GM23338 (cell line): Measurements from ENCODE around the gene ANKS1B. TPM values are rescaled to one million over a fixed set of nuclear protein-coding genes. Genes with fewer than 3 reads are reported as not detected.

Experiments
- ATAC-seq: fragments of 200-7000 bp; cut with Tn5 transposase; 3 replicates; pipeline ENCODE4 v1.9.1; 2020
- DNase-seq: peaks from one replicate; pipeline ENCODE4 v3.0.0-alpha.2; 2015; ENCODE audit warnings: low spot score
- H2AFZ ChIP-seq: fragments of 200-600 bp; sonication (generic); 2 replicates; pipeline ENCODE4 v1.8.0; 2016; ENCODE audit warnings: antibody characterized with exemption, mild to moderate bottlenecking, moderate library complexity
- H3F3A ChIP-seq: fragments of 200-600 bp; sonication (generic); replicated peaks from 2 replicates; pipeline ENCODE4 v1.8.0; 2017; ENCODE audit warnings: antibody characterized with exemption, mixed run types, low read depth
- H3K27ac ChIP-seq: fragments of 200-600 bp; sonication (generic); 2 replicates; pipeline ENCODE4 v1.6.1; 2016; ENCODE audit warnings: low read depth
- H3K27me3 ChIP-seq: fragments of 200-600 bp; sonication (generic); 2 replicates; pipeline ENCODE4 v1.8.0; 2016; ENCODE audit warnings: mild to moderate bottlenecking, mixed run types, moderate library complexity; ENCODE audit not compliant: insufficient read depth
- H3K36me3 ChIP-seq: fragments of 200-600 bp; sonication (generic); 2 replicates; pipeline ENCODE4 v1.8.0; 2016; ENCODE audit warnings: mild to moderate bottlenecking; ENCODE audit not compliant: insufficient read depth
- H3K4me1 ChIP-seq: fragments of 200-600 bp; sonication (generic); 2 replicates; pipeline ENCODE4 v1.8.0; 2016; ENCODE audit warnings: mild to moderate bottlenecking, moderate library complexity; ENCODE audit not compliant: insufficient read depth
- H3K4me2 ChIP-seq: fragments of 200-600 bp; sonication (generic); 2 replicates; pipeline ENCODE4 v1.7.1; 2017; ENCODE audit warnings: mixed run types
- H3K4me3 ChIP-seq: fragments of 200-600 bp; sonication (generic); 2 replicates; pipeline ENCODE4 v1.6.1; 2016; ENCODE audit warnings: mixed run types
- H3K79me2 ChIP-seq: fragments of 200-600 bp; sonication (generic); replicated peaks from 2 replicates; pipeline ENCODE4 v1.8.0; 2017; ENCODE audit warnings: mild to moderate bottlenecking; ENCODE audit not compliant: insufficient read depth
- H3K9me2 ChIP-seq: fragments of 200-600 bp; sonication (generic); 2 replicates; pipeline ENCODE4 v1.8.0; 2017; ENCODE audit not compliant: insufficient read depth
- H4K20me1 ChIP-seq: fragments of 200-600 bp; sonication (generic); replicated peaks from 2 replicates; pipeline ENCODE4 v1.8.0; 2017; ENCODE audit warnings: mild to moderate bottlenecking; ENCODE audit not compliant: insufficient read depth
- H3K27ac Mint-ChIP-seq: 2 replicates; pipeline ENCODE4 v1.8.0; 2020; ENCODE audit warnings: inconsistent platforms, mild to moderate bottlenecking, moderate library complexity, mixed read lengths
- H3K27me3 Mint-ChIP-seq: 3 replicates; pipeline ENCODE4 v1.8.0; 2022; ENCODE audit warnings: low read depth, mild to moderate bottlenecking, moderate library complexity, mixed read lengths, inconsistent platforms; ENCODE audit not compliant: insufficient read depth, poor library complexity
- H3K36me3 Mint-ChIP-seq: 3 replicates; pipeline ENCODE4 v1.8.0; 2021; ENCODE audit warnings: low read depth, mild to moderate bottlenecking, inconsistent platforms, moderate library complexity, mixed read lengths
- H3K4me1 Mint-ChIP-seq: 3 replicates; pipeline ENCODE4 v1.8.0; 2020; ENCODE audit warnings: mild to moderate bottlenecking, inconsistent platforms, mixed read lengths
- H3K4me3 Mint-ChIP-seq: 3 replicates; pipeline ENCODE4 v1.8.0; 2021; ENCODE audit warnings: moderate library complexity, mild to moderate bottlenecking, inconsistent platforms, mixed read lengths
- H3K9me3 Mint-ChIP-seq: 3 replicates; pipeline ENCODE4 v1.8.0; 2020; ENCODE audit warnings: moderate library complexity, mild to moderate bottlenecking, inconsistent platforms, mixed read lengths
- CREB1 ChIP-seq: fragments of 250-450 bp; sonication (Bioruptor Pico); IDR thresholded peaks from 2 replicates; pipeline ENCODE4 v1.5.0; 2020; ENCODE audit warnings: low read depth, mild to moderate bottlenecking, moderate library complexity
- EZH2 ChIP-seq: fragments of 200-600 bp; sonication (generic); IDR thresholded peaks from one replicate; pipeline ENCODE4 v1.8.0; 2017; ENCODE audit warnings: antibody characterized with exemption, mild to moderate bottlenecking, low read depth; ENCODE audit not compliant: unreplicated experiment
- EZH2phosphoT487 ChIP-seq: fragments of 200-600 bp; sonication (generic); IDR thresholded peaks from one replicate; pipeline ENCODE4 v1.8.1; 2018; ENCODE audit warnings: antibody characterized with exemption; ENCODE audit not compliant: unreplicated experiment
- NANOG ChIP-seq: IDR thresholded peaks from 2 replicates; pipeline ENCODE4 v1.6.1; 2016; ENCODE audit warnings: antibody characterized with exemption, borderline replicate concordance
- POLR2AphosphoS5 ChIP-seq: IDR thresholded peaks from 2 replicates; pipeline ENCODE4 v1.6.1; 2016; ENCODE audit warnings: antibody characterized with exemption, low read depth
- ZNF114 ChIP-seq: fragments of 250-450 bp; sonication (Bioruptor Pico); IDR thresholded peaks from 2 replicates; pipeline ENCODE4 v1.5.0; 2020; ENCODE audit warnings: mild to moderate bottlenecking, moderate library complexity
- polyA plus RNA-seq: library from polyadenylated mRNA; unstranded; fragments of >200 nt; fragmentation: Nextera tagmentation; extraction: Ambion mirVana; gene quantifications from 2 replicates; pipeline ENCODE4 v1.2.1, GENCODE V29; 2016
- total RNA-seq: library from RNA; depleted of rRNA; stranded (reverse); fragments of >200 nt; shearing (Covaris generic); gene quantifications from 2 replicates; pipeline ENCODE4 v1.2.3, GENCODE V29; 2014
- TF ChIP-seq, protein P1 (sequence below): fragments of 250-450 bp; sonication (Bioruptor Pico); IDR thresholded peaks from 2 replicates; pipeline ENCODE4 v1.5.0; 2020; ENCODE audit warnings: mild to moderate bottlenecking, moderate library complexity
- TF ChIP-seq, protein P2 (sequence below): IDR thresholded peaks from 2 replicates; pipeline ENCODE4 v1.6.1; 2016; ENCODE audit warnings: antibody characterized with exemption

ANKS1B gene
- total and polyA plus RNA-seq, 2 experiments from 2014 or later = 4.3 to 5.8 TPM

GRCh38 chr12:99024870-99025269, 959.9 kb downstream of the ANKS1B start (continued):
- TF ChIP-seq, protein P1, sequence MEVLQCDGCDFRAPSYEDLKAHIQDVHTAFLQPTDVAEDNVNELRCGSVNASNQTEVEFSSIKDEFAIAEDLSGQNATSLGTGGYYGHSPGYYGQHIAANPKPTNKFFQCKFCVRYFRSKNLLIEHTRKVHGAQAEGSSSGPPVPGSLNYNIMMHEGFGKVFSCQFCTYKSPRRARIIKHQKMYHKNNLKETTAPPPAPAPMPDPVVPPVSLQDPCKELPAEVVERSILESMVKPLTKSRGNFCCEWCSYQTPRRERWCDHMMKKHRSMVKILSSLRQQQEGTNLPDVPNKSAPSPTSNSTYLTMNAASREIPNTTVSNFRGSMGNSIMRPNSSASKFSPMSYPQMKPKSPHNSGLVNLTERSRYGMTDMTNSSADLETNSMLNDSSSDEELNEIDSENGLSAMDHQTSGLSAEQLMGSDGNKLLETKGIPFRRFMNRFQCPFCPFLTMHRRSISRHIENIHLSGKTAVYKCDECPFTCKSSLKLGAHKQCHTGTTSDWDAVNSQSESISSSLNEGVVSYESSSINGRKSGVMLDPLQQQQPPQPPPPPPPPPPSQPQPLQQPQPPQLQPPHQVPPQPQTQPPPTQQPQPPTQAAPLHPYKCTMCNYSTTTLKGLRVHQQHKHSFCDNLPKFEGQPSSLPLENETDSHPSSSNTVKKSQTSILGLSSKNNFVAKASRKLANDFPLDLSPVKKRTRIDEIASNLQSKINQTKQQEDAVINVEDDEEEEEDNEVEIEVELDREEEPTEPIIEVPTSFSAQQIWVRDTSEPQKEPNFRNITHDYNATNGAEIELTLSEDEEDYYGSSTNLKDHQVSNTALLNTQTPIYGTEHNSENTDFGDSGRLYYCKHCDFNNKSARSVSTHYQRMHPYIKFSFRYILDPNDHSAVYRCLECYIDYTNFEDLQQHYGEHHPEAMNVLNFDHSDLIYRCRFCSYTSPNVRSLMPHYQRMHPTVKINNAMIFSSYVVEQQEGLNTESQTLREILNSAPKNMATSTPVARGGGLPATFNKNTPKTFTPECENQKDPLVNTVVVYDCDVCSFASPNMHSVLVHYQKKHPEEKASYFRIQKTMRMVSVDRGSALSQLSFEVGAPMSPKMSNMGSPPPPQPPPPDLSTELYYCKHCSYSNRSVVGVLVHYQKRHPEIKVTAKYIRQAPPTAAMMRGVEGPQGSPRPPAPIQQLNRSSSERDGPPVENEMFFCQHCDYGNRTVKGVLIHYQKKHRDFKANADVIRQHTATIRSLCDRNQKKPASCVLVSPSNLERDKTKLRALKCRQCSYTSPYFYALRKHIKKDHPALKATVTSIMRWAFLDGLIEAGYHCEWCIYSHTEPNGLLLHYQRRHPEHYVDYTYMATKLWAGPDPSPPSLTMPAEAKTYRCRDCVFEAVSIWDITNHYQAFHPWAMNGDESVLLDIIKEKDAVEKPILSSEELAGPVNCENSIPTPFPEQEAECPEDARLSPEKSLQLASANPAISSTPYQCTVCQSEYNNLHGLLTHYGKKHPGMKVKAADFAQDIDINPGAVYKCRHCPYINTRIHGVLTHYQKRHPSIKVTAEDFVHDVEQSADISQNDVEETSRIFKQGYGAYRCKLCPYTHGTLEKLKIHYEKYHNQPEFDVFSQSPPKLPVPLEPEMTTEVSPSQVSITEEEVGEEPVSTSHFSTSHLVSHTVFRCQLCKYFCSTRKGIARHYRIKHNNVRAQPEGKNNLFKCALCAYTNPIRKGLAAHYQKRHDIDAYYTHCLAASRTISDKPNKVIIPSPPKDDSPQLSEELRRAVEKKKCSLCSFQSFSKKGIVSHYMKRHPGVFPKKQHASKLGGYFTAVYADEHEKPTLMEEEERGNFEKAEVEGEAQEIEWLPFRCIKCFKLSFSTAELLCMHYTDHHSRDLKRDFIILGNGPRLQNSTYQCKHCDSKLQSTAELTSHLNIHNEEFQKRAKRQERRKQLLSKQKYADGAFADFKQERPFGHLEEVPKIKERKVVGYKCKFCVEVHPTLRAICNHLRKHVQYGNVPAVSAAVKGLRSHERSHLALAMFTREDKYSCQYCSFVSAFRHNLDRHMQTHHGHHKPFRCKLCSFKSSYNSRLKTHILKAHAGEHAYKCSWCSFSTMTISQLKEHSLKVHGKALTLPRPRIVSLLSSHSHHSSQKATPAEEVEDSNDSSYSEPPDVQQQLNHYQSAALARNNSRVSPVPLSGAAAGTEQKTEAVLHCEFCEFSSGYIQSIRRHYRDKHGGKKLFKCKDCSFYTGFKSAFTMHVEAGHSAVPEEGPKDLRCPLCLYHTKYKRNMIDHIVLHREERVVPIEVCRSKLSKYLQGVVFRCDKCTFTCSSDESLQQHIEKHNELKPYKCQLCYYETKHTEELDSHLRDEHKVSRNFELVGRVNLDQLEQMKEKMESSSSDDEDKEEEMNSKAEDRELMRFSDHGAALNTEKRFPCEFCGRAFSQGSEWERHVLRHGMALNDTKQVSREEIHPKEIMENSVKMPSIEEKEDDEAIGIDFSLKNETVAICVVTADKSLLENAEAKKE = no peak
- TF ChIP-seq CREB1 (CRISPR knock-in tag) = no peak

- Histone ChIP-seq H3K4me3 (no peak overlapping the region), H3K9me2 (0 out of 2 replicates have a peak, but pooled peaks cover 6% of the 10 kb centered on the region), H2AFZ (no peak overlapping the region), H3K4me1 (peaks cover 25% of the 10 kb centered on the region), H3K27me3 (peaks cover 32% of the 10 kb centered on the region), H3K36me3 (no peaks in the 10 kb centered on the region), H3K27ac (no peak overlapping the region), H3F3A (no peaks in the 10 kb centered on the region), H4K20me1 (no peaks in the 10 kb centered on the region), H3K4me2 (no peak overlapping the region), H3K79me2 (no peaks in the 10 kb centered on the region)
- no peaks in the 10 kb centered on the region for H3K27me3 Mint-ChIP-seq
- DNase-seq = no peak
- peaks cover 11% of the 10 kb centered on the region; the same call in 2 of the 3 replicates for H3K9me3 Mint-ChIP-seq
- no peak overlapping the region for H3K4me3 Mint-ChIP-seq
- H3K36me3 Mint-ChIP-seq = peaks cover 12% of the 10 kb centered on the region; the same call in 2 of the 3 replicates
- no peak overlapping the region for H3K27ac Mint-ChIP-seq
- H3K4me1 Mint-ChIP-seq = peaks cover 28% of the 10 kb centered on the region
- ATAC-seq = no peak
- TF ChIP-seq EZH2phosphoT487 (no peak), ZNF114 (CRISPR knock-in tag) (no peak), NANOG (no peak), POLR2AphosphoS5 (no peak), EZH2 (no peak)
- TF ChIP-seq, protein P2, sequence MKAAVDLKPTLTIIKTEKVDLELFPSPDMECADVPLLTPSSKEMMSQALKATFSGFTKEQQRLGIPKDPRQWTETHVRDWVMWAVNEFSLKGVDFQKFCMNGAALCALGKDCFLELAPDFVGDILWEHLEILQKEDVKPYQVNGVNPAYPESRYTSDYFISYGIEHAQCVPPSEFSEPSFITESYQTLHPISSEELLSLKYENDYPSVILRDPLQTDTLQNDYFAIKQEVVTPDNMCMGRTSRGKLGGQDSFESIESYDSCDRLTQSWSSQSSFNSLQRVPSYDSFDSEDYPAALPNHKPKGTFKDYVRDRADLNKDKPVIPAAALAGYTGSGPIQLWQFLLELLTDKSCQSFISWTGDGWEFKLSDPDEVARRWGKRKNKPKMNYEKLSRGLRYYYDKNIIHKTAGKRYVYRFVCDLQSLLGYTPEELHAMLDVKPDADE = no peak
- TF ChIP-seq, protein P1 = no peak
These were observed 960.5 kb downstream of the ANKS1B start for GRCh38 chr12:99024191-99024590.
